Tibial nerve (tissue), 4 donors: Measurements from ENCODE around the gene MICB.

Experiments used
- CTCF ChIP-seq, 5 experiments: fragments of 200-600 bp in 3 of 5; fragments of 450-650 bp in 2 of 5; sonication (generic) in 3 of 5; IDR thresholded peaks; one replicate each; pipeline ENCODE4 v1.5.1; 2016 to 2019; ENCODE audit warnings: antibody characterized with exemption in 5 of 5, mild to moderate bottlenecking in 3 of 5, moderate library complexity in 2 of 5
- EP300 ChIP-seq, 2 donors: sonication (generic); formaldehyde crosslinking; IDR thresholded peaks; one replicate each; pipeline ENCODE4 v1.6.1; 2017; ENCODE audit warnings: antibody characterized with exemption in 2 of 2, mild to moderate bottlenecking in 1 of 2
- POLR2A ChIP-seq, 2 donors: fragments of 450-650 bp; IDR thresholded peaks; one replicate each; pipeline ENCODE4 v1.6.1; 2017; ENCODE audit warnings: antibody characterized with exemption in 2 of 2, mild to moderate bottlenecking in 2 of 2, moderate library complexity in 2 of 2

DNA sequence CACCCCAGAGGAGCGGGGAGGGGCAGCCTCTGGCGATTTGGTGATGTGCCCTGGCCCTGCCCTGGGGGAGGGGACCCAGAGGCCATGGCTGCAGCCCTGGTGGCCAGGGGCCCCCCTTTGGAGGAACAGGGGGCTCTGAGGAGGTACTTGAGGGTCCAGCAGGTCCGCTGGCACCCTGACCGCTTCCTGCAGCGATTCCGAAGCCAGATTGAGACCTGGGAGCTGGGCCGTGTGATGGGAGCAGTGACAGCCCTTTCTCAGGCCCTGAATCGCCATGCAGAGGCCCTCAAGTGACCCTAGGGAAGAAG lies 60.3 kb downstream of the MICB start:
- TF ChIP-seq CTCF (IDR thresholded peaks at IDR 0.05) (no peak), POLR2A (IDR thresholded peaks at IDR 0.05) (no peak), EP300 (IDR thresholded peaks at IDR 0.05) (no peak)
